ENCODE data around the gene HERC3.
"Not testable (repeated sequence)": the region's sequence is repeated elsewhere in the genome, so short reads cannot be mapped to it uniquely, and the experiment has no call there.

The HERC3 gene

DNA sequence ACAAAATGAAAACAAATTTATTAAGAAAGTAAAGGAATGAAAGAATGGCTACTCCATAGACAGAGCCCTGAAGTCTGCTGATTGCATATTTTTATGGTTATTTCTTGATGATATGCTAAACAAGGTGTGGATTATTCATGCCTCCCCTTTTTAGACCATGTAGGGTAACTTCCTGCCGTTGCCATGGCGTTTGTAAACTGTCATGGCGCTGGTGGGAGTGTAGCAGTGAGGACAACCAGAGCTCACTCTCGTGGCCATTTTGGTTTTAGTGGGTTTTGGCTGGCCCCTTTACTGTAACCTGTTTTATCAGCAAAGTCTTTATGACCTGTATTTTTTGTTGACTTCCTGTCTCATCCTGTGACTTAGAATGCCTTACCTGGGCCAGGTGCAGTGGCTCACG, 17.5 kb downstream of the HERC3 start:
- not testable (repeated sequence) for DNase-seq

DNA sequence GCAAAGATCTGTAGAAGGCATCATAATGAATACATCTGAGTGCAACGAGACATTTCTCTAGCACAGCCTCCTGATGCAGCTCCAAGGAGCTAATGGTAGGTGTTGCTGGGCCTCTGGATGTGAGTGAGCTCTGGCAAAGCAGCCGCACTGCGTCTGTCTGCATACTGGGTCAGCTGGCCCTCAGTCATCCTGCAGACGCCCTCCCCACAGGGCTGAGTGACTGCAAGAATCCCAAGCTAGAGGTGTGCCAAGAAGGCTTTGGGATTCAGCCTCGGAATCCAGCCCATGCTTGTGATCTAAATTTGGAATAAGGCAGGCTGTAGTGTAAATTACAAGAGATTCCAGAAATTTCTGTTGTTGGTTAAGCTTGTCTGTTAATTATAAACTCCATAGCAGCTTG, 18.5 kb downstream of the HERC3 start:
- DNase-seq, result no peak

DNA sequence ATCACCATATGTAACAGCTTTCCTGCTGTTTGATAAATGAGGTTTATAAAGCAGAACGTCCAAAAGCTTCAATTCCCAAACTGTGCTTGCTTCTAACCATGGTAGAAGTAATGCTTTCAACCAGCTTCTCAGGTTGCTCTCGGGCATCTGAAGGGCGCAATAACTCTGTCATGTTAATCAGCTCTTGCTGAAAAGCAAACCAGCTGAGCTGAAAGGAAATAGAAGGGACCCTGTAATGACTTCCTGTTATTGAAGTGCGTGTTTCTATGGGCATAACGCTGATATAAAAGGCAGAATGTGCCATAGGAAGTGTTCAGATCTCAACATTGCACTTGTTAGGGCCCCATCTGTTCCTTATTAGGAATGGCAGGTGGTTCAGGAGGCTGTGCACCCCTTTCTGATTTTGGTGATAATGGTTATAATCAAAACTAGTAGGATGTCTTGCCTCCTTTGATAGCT, 21.2 kb downstream of the HERC3 start:
- no peak for DNase-seq

DNA sequence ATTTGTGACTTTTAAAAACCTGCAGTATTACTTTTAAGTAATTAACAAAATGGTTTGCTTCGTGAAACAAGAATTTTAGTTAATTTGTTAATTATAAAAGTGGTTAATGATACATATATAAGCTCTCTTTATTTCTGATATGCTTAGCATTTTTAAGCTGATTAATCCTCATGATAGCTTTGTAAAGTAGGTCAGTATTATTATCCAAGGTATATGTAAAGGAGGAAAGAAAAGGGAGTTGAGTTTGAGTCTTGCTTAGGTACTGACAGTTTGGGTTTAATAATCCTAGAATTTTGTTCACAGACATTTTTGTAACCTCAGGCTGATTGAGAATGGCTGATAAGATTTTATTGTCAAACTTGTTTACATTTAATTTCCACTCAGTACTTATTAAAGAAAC, 21.8 kb downstream of the HERC3 start:
- DNase-seq, result no peak

DNA sequence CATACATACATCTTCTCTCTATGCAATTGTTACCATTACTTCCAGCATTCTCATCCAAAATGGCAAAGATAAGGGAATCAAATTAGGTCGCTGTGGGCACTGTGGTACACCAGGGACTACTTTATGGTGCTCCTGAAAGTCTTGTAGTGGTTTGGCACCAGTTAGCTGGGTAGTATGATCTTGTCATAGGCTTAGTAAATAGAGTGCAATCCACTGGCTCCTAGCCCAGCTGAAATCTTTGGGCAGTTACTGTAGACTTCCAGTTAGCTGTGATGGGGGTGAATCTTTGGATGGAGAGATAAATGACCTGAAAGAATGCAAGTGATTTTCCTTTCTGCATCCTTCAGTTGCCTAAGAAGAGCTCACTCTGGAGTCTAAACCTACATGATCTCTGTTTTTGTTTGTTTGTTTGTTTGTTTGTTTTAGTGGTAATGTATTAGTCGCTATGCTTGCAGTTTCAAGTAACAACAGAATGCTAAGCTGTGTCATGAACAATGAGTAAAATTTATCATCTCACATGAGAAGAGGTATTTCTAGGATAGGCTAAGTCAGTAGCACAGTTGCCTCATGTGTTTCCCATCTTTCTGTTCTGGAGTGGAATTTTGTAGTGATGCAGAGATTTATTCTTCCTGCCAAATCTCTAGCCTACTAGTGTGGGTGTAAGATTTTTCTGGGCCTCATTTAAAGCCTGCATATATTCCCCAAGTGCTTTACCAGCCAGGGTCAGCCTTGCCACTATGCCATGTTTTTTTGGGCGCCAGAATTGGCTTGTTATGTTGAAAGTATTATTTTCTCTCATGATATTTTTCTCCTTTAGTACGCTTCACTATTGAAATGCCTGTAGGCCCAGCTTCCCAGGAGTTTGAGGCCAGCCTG, 24.2 kb downstream of the HERC3 start:
- DNase-seq, result no peak

DNA sequence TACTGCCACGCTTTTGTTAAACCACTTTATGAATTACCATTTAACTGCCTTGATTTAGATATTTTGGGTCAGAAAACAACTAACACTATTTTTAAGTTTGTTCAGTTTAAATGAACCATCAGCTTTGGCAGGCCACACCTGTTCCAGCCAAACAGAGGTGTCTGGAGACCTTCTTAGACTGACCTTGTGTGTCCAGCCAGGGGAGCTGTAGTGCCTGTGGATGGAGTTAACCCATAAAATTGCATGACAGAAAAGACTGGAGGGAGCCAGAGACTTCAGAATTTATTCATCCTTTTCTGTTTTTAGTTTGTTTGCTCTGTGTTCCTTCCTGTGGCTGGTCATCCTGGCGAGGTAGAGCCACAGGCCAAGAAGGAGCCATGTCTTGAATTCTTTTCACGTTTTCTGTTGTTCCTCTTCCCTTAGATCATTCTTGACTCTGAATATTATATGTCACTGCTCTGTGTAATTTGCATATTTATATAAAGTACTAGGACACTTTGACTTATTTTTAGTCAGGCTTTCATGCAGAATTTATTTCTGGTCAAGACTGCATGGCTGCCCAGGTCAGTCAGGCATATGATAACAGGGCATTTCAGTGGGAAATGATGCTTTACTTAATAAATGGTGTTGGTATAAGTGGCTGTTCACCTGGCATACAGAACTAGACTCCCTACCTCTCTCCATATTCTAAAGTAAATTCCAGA, 26.7 kb downstream of the HERC3 start:
- DNase-seq, result no peak

DNA sequence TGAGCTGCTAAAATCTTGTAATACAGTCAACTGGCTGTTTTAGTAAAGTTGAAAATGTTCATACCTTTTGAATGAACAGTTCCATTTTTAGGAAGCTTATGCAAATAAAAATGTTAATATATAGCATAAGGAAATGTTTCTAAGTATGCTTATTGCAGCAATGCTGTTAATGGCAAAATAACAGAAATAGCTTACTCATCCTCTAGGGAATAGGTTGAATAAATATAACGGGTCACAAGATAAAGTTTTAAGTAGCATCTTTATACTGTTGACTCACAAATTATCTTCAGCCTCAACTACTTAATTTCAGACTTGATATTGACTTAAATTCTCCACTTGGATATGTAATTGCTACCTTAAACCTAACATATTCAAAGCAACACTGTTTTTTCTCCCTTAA, 27.7 kb downstream of the HERC3 start:
- DNase-seq, result no peak

DNA sequence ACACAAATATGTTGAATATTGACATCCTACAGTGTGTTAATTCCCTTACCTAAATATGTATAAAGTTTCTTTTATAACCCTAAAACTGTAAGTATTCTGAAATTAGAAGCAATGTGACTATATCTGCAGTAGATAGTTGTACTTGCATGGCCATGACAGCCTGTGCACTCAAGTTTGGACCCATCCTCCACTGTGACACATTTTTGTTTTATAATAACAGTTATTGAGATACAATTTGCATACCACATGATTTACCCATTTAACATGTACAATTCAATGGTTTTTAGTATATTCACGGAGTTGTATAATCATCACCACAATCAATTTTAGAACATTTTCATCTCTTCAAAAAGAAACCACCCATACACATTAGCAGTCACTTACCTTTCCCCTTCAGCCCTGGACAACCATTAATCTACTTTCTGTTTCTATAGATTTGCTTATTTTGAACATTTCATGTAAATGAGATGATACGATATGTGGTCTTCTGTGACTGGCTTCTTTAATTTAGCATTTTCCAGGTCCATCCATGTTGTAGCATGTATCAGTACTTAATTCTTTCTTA, 29.6 kb downstream of the HERC3 start:
- DNase-seq, result no peak

DNA sequence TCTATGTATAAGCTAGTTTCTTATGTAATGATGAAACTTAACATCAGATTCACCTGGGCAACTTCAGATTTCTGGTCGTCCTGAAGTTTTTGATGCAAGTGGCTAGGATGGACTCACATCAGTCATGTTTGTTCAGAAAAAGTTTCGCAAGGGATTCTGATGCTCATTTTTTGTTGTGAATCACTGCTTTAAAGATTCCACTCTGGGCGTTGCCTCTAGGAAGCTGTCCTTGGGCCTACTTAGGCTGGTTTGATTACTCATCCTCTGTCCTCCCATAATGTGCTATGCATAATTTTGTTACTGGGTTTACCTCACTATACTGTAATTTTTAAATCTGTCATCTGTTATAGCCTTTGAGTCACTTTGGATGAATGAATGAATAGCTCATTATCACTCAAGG, 30.8 kb downstream of the HERC3 start:
- no peak for DNase-seq

DNA sequence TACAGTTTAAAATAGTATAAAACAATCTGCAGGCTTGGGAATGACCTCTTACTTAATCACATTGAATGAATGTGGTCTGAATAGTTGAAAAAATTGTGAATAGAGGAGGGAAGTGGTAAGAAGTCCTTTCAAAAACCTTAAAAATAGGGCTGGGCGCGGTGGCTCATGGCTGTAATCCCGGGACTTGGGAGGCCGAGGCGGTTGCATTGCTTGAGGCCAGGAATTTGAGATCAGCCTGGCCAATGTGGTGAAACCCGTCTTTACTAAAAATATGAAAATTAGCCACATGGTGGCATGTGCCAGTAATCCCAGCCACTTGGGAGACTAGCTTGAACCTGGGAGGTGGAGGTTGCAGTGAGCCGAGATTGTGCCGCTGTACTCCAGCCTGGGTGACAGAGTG, 36.5 kb downstream of the HERC3 start:
- no peak for DNase-seq

DNA sequence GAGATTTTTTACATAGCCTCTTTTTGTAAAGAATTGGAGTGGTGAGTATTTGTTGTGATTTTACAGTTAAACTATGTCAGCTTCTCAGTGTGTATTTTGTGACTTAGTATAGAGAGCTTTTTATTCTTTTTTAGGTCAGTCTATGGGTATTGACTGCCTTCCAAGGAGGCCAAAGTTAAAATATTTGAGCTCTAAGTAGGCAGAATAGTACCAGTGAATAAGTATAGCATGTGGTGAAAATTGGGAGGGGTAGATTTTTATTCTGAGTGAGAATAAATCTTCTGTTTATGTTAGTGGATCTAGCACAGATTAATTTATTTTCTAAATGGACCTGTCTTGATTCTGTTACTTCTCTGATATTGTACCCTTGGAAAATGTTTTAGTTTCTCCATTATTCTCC, 37.5 kb downstream of the HERC3 start:
- DNase-seq, result no peak

DNA sequence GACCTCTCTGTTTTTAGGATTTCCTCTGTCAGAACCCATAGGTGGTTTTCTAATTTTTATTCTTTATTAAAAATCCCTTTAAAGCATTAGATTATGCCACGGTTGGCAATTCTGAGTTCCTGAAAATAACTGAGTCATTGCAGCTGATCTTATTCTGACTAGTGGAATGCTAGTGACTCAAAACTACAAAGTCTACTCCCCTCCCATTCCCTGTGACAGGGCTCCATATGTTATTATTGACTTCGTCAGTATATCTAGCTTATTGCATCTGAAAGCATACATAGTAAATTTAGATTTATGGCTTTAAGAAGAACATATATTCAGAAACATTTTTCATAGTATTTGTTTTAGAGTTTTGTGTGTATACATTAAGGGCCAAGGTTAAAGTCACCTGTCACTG, 38.5 kb downstream of the HERC3 start:
- DNase-seq, result no peak

DNA sequence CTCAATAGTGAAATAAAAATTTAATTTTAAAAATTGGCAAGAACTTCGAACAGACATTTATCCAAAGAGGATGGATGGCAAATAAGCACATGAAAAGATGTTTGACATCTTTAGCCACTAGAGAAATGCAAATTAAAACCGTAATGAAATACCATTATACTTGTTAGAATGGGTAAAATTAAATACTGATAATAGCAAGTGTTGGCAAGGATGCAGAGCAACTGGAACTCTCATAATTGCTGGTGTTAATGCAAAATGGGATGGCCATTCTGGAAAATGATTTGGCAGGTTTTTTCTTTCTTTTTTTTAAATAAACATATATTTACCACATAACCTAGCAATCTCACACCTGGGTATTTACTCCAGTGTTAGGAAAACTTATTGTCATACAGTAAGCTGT, 51.7 kb downstream of the HERC3 start:
- no peak for DNase-seq

DNA sequence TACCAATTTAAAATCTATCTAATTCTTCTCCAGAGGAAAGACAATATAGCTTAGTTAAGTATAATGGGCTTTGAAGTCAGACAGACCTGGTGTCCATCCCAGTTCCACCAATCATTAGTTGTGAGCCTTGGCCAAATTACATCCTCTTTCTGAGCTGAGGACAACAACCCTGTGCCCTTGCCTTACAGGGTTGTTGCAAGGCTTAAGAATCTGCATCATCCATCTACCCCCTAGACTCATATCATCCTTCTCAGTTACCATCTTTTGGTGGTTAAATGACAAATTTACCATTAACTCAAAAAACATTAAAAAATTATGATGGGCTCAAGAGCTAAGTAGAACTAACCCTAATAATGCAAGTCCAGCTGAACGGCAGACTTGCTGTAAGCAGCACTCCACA, 53.7 kb downstream of the HERC3 start:
- DNase-seq, result no peak

DNA sequence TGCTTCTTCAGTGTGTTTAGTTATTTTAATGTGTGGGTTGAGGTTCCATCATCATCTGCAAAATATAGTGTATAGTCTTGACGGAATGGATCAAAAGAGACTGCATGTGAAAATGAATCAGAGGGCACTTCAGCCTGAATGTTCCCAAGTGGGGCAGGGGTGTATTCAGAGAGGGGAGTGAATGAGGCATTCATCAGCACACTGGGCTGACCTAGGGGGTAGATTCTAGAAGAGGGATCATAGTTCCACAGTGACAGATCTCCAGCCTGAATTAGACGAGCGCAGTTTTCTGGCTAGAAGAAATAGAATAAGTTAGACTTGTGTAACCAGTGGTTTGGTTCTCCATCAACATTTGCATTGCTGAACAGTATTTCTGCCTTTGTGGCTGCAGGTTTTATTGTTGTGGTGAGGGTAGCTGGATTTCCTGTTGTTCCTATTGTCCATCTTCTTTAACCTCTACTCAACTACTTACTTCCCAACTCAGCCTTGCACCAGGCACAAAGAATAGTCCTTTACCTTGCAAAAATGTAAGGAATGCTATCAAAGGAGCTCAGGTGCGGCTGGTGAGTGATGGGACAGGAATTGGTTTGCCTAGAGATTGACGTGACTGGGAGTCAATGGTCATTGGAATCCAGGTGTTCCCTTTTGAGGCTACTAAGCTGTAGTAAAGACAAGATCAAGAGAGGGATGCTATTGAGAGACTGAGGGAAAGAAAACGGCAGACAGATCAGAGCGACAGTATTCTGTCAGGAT, 54.4 kb downstream of the HERC3 start:
- no peak for DNase-seq

DNA sequence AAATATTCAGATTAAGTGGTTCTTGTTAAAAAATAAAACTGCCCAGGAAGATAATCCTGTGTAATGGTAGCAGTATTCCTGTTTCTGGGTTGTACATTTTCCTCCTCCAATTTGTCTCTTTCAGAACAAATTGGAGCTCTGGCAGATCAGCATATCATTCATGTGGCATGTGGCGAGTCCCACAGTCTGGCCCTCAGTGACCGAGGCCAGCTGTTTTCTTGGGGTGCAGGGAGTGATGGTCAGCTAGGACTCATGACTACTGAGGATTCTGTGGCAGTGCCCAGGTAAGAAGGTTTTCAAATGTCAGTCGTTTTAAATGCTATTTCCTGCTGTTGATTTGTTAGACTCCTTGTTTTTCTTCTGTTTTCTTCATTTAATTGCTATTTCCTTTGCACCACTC, 57.4 kb downstream of the HERC3 start:
- no peak for DNase-seq

DNA sequence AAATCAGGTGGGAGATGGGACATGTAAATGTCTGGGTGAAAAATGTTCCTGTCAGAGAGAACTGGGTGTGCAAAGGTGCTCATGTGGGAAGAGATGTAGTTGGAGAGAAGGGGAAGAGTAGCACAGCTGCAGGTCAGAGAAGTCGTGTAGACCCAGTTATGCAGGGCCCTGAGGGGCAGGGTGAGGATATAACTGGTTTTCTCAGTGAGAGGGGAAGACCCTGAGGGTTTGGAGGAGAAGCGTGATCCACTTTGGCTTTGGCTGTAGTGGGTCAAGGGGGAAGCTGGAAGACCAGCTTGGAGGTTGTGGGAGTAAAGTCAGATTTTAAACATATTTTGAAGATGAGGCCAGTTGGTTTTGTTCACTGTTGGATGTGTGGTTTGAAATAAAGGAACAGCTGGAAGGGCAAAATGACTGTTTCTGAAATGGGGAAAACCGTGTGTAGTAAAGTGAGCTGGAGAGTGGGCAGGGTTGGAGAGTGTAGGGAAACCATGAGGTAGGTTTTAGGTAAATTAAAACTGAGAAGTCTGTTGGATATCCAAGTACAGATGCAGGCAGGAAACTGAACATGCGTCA, 61.2 kb downstream of the HERC3 start:
- DNase-seq, result no peak

DNA sequence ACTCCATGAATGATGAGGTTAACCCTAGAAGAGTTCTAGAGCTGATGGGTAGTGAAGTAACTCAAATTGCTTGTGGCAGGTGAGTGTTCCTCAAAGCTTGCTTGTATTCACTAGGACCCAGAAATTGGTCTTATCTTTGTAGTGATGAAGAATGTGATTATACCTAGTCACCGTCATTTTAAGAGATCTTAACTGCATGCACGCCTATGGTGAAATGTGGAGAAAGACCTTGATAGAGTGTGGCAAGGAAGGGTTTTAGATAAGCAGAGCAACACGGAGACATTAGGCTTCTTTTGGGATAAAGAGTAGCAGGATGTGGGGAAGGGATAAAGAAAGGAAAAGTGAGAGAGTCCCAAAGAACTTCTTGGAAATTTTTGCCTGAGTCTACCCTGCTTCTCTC, 62.9 kb downstream of the HERC3 start:
- DNase-seq, result no peak

DNA sequence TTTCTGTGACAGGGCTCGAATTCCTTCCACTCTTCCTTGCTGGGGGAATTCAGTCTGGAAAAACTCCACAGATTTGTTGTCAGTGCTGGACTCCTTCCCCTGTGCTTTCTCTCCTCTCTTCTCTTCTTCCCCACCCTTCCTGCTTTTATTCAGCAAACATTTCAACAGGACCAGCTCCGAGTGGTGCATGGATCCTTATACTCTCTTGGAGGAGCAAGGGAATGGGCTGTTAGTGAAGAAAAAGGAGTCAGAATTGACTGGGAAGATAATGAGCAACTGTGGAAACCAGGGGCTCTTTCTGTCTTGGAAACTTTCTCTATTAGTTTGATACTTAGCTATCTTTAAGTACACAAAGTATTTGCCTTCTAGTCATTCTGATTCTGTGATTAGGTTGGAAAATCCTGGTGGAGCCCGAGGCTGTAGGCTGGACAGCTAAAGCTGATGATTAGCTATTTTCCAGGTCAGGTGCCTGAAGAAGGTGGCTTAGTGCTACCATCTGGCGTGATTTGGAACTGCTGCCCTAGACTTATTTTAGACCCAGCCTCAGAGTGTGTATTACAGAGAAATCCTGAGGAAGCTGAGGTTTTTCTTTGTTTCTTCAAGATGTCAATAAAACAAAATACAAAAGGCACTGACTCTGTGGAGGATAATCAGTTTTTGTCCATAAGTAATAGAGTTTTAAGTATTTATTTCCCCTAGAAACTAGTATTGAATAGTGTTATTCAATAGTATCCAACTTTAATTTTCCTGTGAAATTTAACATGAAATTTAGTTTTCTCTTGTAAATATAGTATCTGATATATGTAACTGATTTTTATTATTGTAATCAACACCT, 67.0 kb downstream of the HERC3 start:
- DNase-seq, result peak; percentile 66

DNA sequence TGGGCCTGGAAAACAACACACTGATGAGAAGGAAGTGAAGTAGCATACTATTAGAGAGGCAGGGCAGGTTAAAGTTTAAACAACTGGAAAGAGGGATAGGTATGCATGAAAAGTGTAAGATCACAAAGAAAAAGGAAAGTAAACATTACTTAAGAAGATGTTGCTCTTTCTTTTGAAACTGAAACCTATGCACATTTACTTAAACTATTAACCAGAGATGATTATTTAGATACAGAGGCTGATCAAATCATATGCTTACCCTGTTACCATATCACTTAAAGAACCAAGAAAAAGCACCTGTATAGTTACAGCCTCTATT, 67.6 kb downstream of the HERC3 start:
- DNase-seq, result no peak

DNA sequence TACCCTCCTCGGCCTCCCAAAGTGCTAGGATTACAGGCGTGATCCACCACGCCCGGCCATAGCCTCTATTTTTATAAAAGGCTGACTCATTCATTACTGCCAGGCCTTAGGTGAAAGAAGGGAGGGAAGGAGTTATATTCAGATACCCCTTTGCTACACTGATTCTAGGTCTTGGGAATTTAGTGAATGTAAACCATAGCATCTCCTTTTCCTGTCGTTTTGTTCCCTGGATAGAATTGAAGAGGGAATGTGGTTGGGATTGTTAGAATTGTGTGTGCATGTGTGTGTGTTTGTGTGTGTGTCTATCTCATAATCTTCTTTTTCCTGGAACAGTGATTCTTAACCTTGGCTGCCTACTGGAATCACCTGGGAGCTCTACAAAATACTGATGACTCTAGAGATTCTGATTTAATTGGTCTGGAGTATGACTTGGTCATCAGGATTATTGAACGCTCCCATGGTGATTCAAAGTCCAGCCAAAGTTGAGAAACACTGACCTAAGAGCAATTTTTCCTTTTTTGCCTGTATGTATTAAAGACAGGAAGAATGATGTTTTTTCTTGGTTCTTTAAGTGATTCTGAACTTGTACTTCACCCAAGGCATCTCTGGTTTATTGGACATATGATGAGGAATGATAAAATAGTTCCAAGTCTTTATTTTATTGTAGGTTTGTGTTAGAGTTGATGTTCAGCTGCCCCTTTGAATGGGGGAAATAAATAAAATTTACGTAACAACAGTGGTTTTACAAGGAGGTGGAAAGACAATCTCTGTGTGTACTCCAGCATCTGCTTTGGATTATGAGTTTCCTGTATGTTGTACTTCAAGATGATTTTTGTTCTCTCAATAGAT, 68.4 kb downstream of the HERC3 start:
- DNase-seq, result no peak

Measured in OCI-M1 (cell line).